Mesothelial cell of epicardium (in vitro differentiated cells): ENCODE measurements around the gene GRM2. TPM values are rescaled to one million over a fixed set of nuclear protein-coding genes. Genes with fewer than 3 reads are reported as not detected.

Experiments used
- DNase-seq, 2 experiments: peaks; one replicate each; pipeline ENCODE4 v3.0.0; 2021; ENCODE audit warnings: low spot score in 2 of 2; ENCODE audit not compliant: unreplicated experiment in 2 of 2
- H3K27ac Mint-ChIP-seq: 2 replicates; pipeline ENCODE4 v1.8.0; 2021; ENCODE audit warnings: mixed read lengths
- H3K27me3 Mint-ChIP-seq: 2 replicates; pipeline ENCODE4 v1.8.0; 2021; ENCODE audit warnings: low read depth, mixed read lengths
- H3K36me3 Mint-ChIP-seq: 2 replicates; pipeline ENCODE4 v1.8.0; 2021; ENCODE audit warnings: mixed read lengths
- H3K4me1 Mint-ChIP-seq: 2 replicates; pipeline ENCODE4 v1.8.0; 2021; ENCODE audit warnings: mixed read lengths
- H3K4me3 Mint-ChIP-seq: 2 replicates; pipeline ENCODE4 v1.8.0; 2021; ENCODE audit warnings: mild to moderate bottlenecking, moderate library complexity, mixed read lengths
- H3K9me3 Mint-ChIP-seq: 2 replicates; pipeline ENCODE4 v1.8.0; 2021; ENCODE audit warnings: mixed read lengths
- CTCF ChIP-seq: fragments of 200-600 bp; sonication (generic); IDR thresholded peaks from one replicate; pipeline ENCODE4 v1.5.0; 2021; ENCODE audit warnings: antibody characterized with exemption; ENCODE audit not compliant: unreplicated experiment
- total RNA-seq: library from RNA; stranded (reverse); gene quantifications from 3 replicates; pipeline ENCODE4 v1.2.1, GENCODE V29; 2021

GRM2 gene
- 0.66 to 1.0 TPM (median 0.98 TPM) in 3 replicates for total RNA-seq

DNA sequence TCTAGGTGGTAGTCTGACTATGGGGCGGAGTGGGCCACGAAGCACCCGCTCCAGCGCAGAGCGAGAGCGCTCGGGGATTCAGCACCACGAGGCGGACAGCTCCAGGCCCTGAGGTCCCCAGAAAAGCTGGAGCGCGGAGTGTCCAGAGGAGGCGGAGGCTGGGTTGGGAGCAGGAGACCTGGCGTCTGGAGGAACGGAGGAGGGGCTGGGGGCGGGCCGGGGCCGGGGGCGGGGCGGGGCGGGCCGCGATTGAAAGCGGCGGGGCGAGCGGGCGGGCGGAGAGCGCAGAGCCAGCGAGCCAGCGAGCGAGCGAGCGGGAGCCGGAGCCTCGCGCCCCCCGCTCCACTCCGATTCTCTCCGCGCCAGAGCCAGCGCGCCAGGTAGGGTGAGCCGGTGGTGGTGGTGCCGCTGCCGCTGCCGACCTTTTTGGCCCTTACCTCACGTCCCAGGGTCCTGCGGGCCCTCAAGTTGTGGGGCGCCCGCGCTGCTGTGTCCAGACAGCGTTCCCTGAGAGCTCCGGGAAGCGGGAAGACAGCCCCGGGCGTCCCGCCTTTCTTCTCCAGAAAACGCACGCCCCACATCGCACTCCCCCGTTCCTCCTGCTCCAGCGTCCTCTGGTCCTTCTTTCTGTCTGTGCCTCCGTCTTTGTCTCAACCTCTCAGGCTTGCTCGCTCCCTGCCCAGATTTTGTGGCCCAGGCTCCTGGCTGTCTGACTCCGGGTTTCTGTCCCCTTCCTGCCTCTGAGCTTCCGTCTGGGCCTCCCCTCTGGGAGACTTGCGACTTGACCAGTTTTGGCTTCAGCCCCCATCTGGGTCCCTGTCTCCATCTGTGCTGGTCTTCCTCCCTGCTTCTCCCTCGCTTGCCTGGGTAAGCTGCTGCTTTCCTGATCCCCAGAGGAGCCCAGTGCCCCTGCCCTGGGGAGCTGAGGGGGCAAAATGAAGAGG lies at the start of gene GRM2:
Gene GRM2, plus strand, starts transcription at position 281 of the 944 bp plus-strand sequence. CDS start 1,916 bp downstream, outside the sequence.
- peak within 1 kb of the TSS; percentile 70 for H3K4me3 Mint-ChIP-seq
- H3K27me3 Mint-ChIP-seq = peaks cover 31% of the 10 kb centered on the region
- no peaks in the 10 kb centered on the region for H3K9me3 Mint-ChIP-seq
- H3K36me3 Mint-ChIP-seq = no peaks in the 10 kb centered on the region
- peaks cover 7% of the 10 kb centered on the region for H3K4me1 Mint-ChIP-seq
- peak; percentile 85 to 91 for DNase-seq
- H3K27ac Mint-ChIP-seq = no peak within 1 kb of the TSS
- no peak for TF ChIP-seq CTCF

DNA sequence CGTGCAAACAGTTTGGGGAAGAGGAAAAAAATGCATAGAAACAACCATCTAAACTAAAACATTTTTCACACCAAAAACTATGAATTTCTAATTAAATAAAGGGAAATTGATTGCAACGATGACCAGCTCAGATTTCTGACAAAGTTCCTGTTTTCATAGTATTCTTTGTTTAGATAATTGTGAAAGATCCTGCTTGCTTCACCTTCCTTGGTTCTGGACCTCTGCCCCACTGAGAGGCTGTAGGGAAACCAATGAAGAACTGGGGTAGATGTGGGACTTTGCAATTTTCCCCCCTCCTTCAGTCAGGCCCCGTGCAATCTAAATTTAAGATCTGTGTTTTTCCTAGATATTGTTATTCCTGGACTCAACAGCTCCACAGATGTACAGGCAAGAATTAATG lies 49.6 kb upstream of the GRM2 start:
- DNase-seq = no peak
- H3K36me3 Mint-ChIP-seq = peaks cover 50% of the 10 kb centered on the region
- H3K27ac Mint-ChIP-seq = no peak overlapping the region
- peaks cover 9% of the 10 kb centered on the region for H3K9me3 Mint-ChIP-seq
- H3K4me3 Mint-ChIP-seq = no peak overlapping the region
- no peaks in the 10 kb centered on the region for H3K4me1 Mint-ChIP-seq
- no peak for TF ChIP-seq CTCF
- no peaks in the 10 kb centered on the region for H3K27me3 Mint-ChIP-seq

DNA sequence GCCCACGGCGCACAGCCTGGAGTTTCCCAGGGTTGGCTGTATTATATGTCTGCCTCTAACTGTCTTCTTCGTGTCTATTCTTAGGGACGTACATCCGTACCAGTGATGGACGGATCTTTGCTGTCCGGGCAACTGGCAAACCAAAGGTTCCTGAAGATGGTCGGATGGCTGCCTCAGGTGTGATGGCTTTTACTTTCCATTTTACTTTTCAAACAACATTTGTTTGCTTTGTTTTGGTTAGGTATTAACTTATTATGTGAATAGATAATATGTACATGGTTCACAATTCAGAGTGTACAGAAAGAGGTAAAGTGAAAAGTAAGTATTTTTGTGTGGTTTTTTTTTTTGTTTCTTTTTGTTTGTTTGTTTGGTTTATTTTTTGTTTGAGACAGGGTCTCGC lies 46.9 kb upstream of the GRM2 start:
- Mint-ChIP-seq H3K4me1 (no peaks in the 10 kb centered on the region), H3K27me3 (no peaks in the 10 kb centered on the region), H3K36me3 (peaks cover 49% of the 10 kb centered on the region), H3K4me3 (no peak overlapping the region), H3K27ac (no peak overlapping the region), H3K9me3 (no peaks in the 10 kb centered on the region)
- no peak for DNase-seq
- no peak for TF ChIP-seq CTCF

DNA sequence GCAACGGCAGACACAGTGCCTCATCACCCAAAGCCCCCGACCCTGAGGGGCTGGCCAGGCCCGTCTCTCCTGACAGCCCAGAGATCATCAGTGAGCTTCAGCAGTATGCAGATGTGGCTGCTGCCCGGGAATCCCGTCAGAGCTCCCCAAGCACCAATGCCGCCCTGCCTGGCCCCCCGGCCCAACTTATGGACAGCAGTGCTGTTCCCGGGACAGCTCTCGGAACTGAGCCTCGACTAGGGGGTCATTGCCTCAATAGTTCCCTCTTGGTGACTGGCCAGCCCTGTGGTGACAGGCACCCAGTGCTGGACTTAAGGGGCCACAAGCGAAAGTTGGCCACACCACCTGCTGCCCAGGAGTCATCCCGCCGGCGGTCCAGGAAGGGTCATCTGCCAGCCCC lies 44.4 kb upstream of the GRM2 start:
- no peak for TF ChIP-seq CTCF
- DNase-seq = no peak
- Mint-ChIP-seq H3K9me3 (no peaks in the 10 kb centered on the region), H3K36me3 (peaks cover 39% of the 10 kb centered on the region), H3K4me1 (no peaks in the 10 kb centered on the region), H3K4me3 (no peak overlapping the region), H3K27ac (no peak overlapping the region), H3K27me3 (no peaks in the 10 kb centered on the region)

GRCh38 chr3:51668756-51669155 lies 38.1 kb upstream of the GRM2 start:
- peak overlapping the region; percentile 24 for H3K27ac Mint-ChIP-seq
- no peak overlapping the region for H3K4me3 Mint-ChIP-seq
- no peaks in the 10 kb centered on the region for H3K27me3 Mint-ChIP-seq
- no peak for DNase-seq
- peaks cover 25% of the 10 kb centered on the region for H3K4me1 Mint-ChIP-seq
- no peaks in the 10 kb centered on the region for H3K9me3 Mint-ChIP-seq
- no peaks in the 10 kb centered on the region for H3K36me3 Mint-ChIP-seq
- TF ChIP-seq CTCF = no peak
